ENCODE data around the gene UNC5C.

- TF ChIP-seq POLR2A (IDR thresholded peaks at IDR 0.05) (no peak), EP300 (IDR thresholded peaks at IDR 0.05) (no peak), CTCF (IDR thresholded peaks at IDR 0.05) (no peak), POLR2AphosphoS5 (IDR thresholded peaks at IDR 0.05) (no peak)
Measured at GRCh38 chr4:95159384-95159783, 389.4 kb downstream of the UNC5C start.
